Endothelial cell of umbilical vein (primary cell): ENCODE data around the gene C7orf33. TPM values are rescaled to one million over a fixed set of nuclear protein-coding genes. Genes with fewer than 3 reads are reported as not detected.

Source experiments
- BruUV-seq: library from RNA; stranded (reverse); fragments of 400-500 nt; replicated peaks from 2 replicates; lab custom pipeline; 2021; lab: Mats Ljungman, UMichigan
- CTCF ChIA-PET: fragments of 300-600, 350-600 bp; sonication (Branson Sonifier 250); formaldehyde crosslinking; loops from one replicate; lab custom pipeline; 2021; ENCODE audit warnings: antibody characterized with exemption, inconsistent platforms; lab: Charles Lee
- POLR2A ChIA-PET: fragments of 300-600, 350-600 bp; sonication (Branson Sonifier 250); formaldehyde crosslinking; loops from one replicate; lab custom pipeline; 2021; ENCODE audit warnings: antibody characterized with exemption, inconsistent platforms; lab: Charles Lee
- DNase-seq: peaks from one replicate; pipeline ENCODE4 v3.0.0-alpha.2; 2011; ENCODE audit warnings: low read depth, low spot score
- FAIRE-seq: peaks from 2 replicates; lab custom pipeline; 2011; peaks lifted over from hg19 to GRCh38; lab: Jason Lieb, UNC
- H2AFZ ChIP-seq: 2 replicates; pipeline ENCODE4 v1.6.0; 2012; ENCODE audit warnings: low read depth, low read length, control low read depth, inconsistent platforms
- H3K27ac ChIP-seq: 2 replicates; pipeline ENCODE4 v1.5.1; 2011; ENCODE audit warnings: low read depth, mild to moderate bottlenecking, control low read depth, low read length, moderate library complexity; ENCODE audit not compliant: insufficient read depth
- H3K27me3 ChIP-seq, 2 experiments: 2 replicates each; pipeline versions ENCODE4 v1.6.0 to v1.6.1; 2011; ENCODE audit warnings: low read length in 2 of 2, mixed read lengths in 1 of 2; ENCODE audit not compliant: control insufficient read depth in 2 of 2, insufficient read depth in 2 of 2
- H3K36me3 ChIP-seq, 2 experiments: 2 replicates in 1 of 2; 3 replicates in 1 of 2; pipeline ENCODE4 v1.5.1; 2011; ENCODE audit warnings: low read length in 2 of 2, mild to moderate bottlenecking in 1 of 2, moderate library complexity in 1 of 2; ENCODE audit not compliant: control insufficient read depth in 2 of 2, insufficient read depth in 2 of 2; ENCODE audit errors: extremely low read depth in 1 of 2
- H3K4me1 ChIP-seq: 3 replicates; pipeline ENCODE4 v1.5.1; 2011; ENCODE audit warnings: mild to moderate bottlenecking, low read length; ENCODE audit not compliant: control insufficient read depth, insufficient read depth; ENCODE audit errors: extremely low read depth
- H3K4me2 ChIP-seq: 2 replicates; pipeline ENCODE4 v1.6.1; 2011; ENCODE audit warnings: low read length, control low read depth, mixed read lengths; ENCODE audit not compliant: insufficient read depth
- H3K4me3 ChIP-seq, 3 experiments: fragments of 200-600 bp in 1 of 3; sonication (generic), shearing (Covaris generic) in 1 of 3; replicated peaks in 1 of 3; 2 replicates each; pipeline ENCODE4 v1.5.1; 2011 to 2016; ENCODE audit warnings: control low read depth in 3 of 3, low read length in 3 of 3, mild to moderate bottlenecking in 2 of 3, inconsistent platforms in 1 of 3, low read depth in 1 of 3, moderate library complexity in 1 of 3; ENCODE audit not compliant: insufficient read depth in 1 of 3
- H3K79me2 ChIP-seq: 2 replicates; pipeline ENCODE4 v1.6.0; 2012; ENCODE audit warnings: low read length, inconsistent platforms; ENCODE audit not compliant: control insufficient read depth, insufficient read depth
- H3K9ac ChIP-seq: replicated peaks from 2 replicates; pipeline ENCODE3; 2011; ENCODE audit warnings: low read length, control low read depth; ENCODE audit not compliant: insufficient read depth; ENCODE audit errors: extremely low read depth
- H3K9me1 ChIP-seq: replicated peaks from 3 replicates; pipeline ENCODE4 v1.6.0; 2011; ENCODE audit warnings: mild to moderate bottlenecking, low read length; ENCODE audit not compliant: control insufficient read depth, insufficient read depth; ENCODE audit errors: extremely low read depth
- H3K9me3 ChIP-seq: replicated peaks from 2 replicates; pipeline ENCODE4 v1.5.1; 2012; ENCODE audit warnings: low read length, inconsistent platforms; ENCODE audit not compliant: control insufficient read depth, insufficient read depth
- H4K20me1 ChIP-seq: replicated peaks from 2 replicates; pipeline ENCODE3; 2011; ENCODE audit warnings: mild to moderate bottlenecking, low read length; ENCODE audit not compliant: control insufficient read depth, insufficient read depth; ENCODE audit errors: extremely low read depth
- EZH2 ChIP-seq: IDR thresholded peaks from 2 replicates; pipeline ENCODE4 v1.6.1; 2012; ENCODE audit warnings: borderline replicate concordance, low read depth, mild to moderate bottlenecking, moderate library complexity, low read length, inconsistent platforms; ENCODE audit not compliant: severe bottlenecking
- FOS ChIP-seq: IDR thresholded peaks from 2 replicates; pipeline ENCODE4 v1.6.1; 2011; ENCODE audit warnings: mild to moderate bottlenecking, low read length, moderate library complexity, borderline replicate concordance; ENCODE audit not compliant: insufficient read depth
- GATA2 ChIP-seq: IDR thresholded peaks from 2 replicates; pipeline ENCODE4 v1.7.0; 2011; ENCODE audit warnings: low read depth, mild to moderate bottlenecking, moderate library complexity, mixed read lengths, low read length; ENCODE audit not compliant: insufficient read length, insufficient read depth
- JUN ChIP-seq: IDR thresholded peaks from 2 replicates; pipeline ENCODE4 v1.6.1; 2011; ENCODE audit warnings: borderline replicate concordance, low read depth; ENCODE audit not compliant: insufficient read length, insufficient read depth
- MYC ChIP-seq: IDR thresholded peaks from one replicate; pipeline ENCODE4 v1.6.1; 2011; ENCODE audit warnings: mild to moderate bottlenecking, low read depth, low read length
- POLR2A ChIP-seq: IDR thresholded peaks from 2 replicates; pipeline ENCODE4 v1.6.1; 2012; ENCODE audit warnings: low read depth, mild to moderate bottlenecking, control low read depth, low read length
- POLR2AphosphoS5 ChIP-seq: IDR thresholded peaks from 2 replicates; pipeline ENCODE4 v1.6.1; 2012; ENCODE audit warnings: low read depth, mild to moderate bottlenecking, control low read depth, low read length, moderate library complexity; ENCODE audit not compliant: insufficient read depth
- dilution Hi-C: fragments of 300-500 bp; cut with MboI; formaldehyde crosslinking; loops from one replicate; pipeline ENCODE4 v1.15.0; 2019; ENCODE audit warnings: low sequenced_read_pairs; ENCODE audit not compliant: extremely low pct_ligation_motif_present
- intact Hi-C: fragments of 100-400 bp; cut with micrococcal nuclease; formaldehyde crosslinking; loops from one replicate; pipeline ENCODE4 v1.10.0; 2022
- polyA plus RNA-seq, 4 experiments: library from polyadenylated mRNA; depleted of rRNA in 3 of 4; stranded (reverse) in 3 of 4; unstranded in 1 of 4; fragments of >200 nt; gene quantifications; 2 replicates each; pipeline versions ENCODE4 v1.2.1 to v1.2.3, GENCODE V29; 2011 to 2012; ENCODE audit warnings: missing spikeins in 1 of 4
- total RNA-seq: library from RNA; stranded (reverse); gene quantifications from 2 replicates; pipeline ENCODE4 v1.2.3, GENCODE V29; 2021
- TF ChIP-seq, protein P1 (sequence below), 2 donors: IDR thresholded peaks; 1 replicate in 1 of 2; 2 replicates in 1 of 2; pipeline ENCODE4 v1.5.1; 2011; ENCODE audit warnings: low read length in 2 of 2, mild to moderate bottlenecking in 2 of 2, moderate library complexity in 2 of 2, control low read depth in 1 of 2, inconsistent platforms in 1 of 2, low read depth in 1 of 2; ENCODE audit not compliant: insufficient read depth in 1 of 2; ENCODE audit errors: extremely low read depth in 1 of 2
- TF ChIP-seq, protein P2 (sequence below): IDR thresholded peaks from 2 replicates; pipeline ENCODE4 v1.6.1; 2011; ENCODE audit not compliant: insufficient read depth, insufficient read length

The C7orf33 gene
- total and polyA plus RNA-seq, 2 donors (not counting 3 experiments of a cell fraction or from before 2014, with no cell fraction given) = not detected

GRCh38 chr7:148609045-148609725, 18.6 kb downstream of the C7orf33 start:
- CTCF ChIA-PET = no interaction called here

DNA sequence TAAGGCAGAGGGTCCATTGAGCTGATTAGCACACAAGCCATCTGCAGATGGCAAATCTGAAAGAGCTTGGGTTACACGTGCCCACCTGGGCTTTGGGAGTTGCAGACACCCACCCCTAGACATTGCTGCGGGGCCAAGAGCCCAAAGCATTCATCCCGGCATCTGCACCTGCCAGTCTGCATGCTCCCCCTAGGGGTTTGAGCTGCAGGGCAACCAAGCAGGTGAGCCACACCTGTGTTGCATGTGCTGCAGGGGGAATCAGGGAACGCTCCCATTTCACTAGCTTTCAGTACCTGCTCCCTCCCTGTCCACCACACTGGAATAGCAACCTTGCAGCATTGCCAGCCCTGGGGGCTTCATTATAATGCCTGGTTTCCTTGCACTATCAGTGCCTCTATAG, 21.1 kb downstream of the C7orf33 start:
- Histone ChIP-seq H3K4me1 (no peaks in the 10 kb centered on the region), H3K9ac (no peak overlapping the region), H2AFZ (no peak overlapping the region), H3K27ac (no peak overlapping the region), H3K4me2 (no peak overlapping the region), H3K27me3 (no peaks in the 10 kb centered on the region), H3K79me2 (no peaks in the 10 kb centered on the region), H3K9me3 (no peaks in the 10 kb centered on the region), H4K20me1 (no peaks in the 10 kb centered on the region), H3K9me1 (no peaks in the 10 kb centered on the region), H3K36me3 (no peaks in the 10 kb centered on the region), H3K4me3 (no peak overlapping the region)
- dilution Hi-C loops (no loop called here), intact Hi-C loops (no loop called here)
- no peak for FAIRE-seq
- DNase-seq = no peak
- no peak for TF ChIP-seq FOS
- TF ChIP-seq POLR2A = no peak
- no peak for TF ChIP-seq POLR2AphosphoS5
- no peak for TF ChIP-seq GATA2
- TF ChIP-seq, protein P1, sequence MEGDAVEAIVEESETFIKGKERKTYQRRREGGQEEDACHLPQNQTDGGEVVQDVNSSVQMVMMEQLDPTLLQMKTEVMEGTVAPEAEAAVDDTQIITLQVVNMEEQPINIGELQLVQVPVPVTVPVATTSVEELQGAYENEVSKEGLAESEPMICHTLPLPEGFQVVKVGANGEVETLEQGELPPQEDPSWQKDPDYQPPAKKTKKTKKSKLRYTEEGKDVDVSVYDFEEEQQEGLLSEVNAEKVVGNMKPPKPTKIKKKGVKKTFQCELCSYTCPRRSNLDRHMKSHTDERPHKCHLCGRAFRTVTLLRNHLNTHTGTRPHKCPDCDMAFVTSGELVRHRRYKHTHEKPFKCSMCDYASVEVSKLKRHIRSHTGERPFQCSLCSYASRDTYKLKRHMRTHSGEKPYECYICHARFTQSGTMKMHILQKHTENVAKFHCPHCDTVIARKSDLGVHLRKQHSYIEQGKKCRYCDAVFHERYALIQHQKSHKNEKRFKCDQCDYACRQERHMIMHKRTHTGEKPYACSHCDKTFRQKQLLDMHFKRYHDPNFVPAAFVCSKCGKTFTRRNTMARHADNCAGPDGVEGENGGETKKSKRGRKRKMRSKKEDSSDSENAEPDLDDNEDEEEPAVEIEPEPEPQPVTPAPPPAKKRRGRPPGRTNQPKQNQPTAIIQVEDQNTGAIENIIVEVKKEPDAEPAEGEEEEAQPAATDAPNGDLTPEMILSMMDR (IDR thresholded peaks at IDR 0.05; ENCODE audit: extremely low read depth in 1 of 2, insufficient read depth in 1 of 2, low read depth in 1 of 2, low read length in 2 of 2) = no peak
- no peak for TF ChIP-seq MYC
- no peak for TF ChIP-seq EZH2
- TF ChIP-seq JUN = no peak
- TF ChIP-seq, protein P2, sequence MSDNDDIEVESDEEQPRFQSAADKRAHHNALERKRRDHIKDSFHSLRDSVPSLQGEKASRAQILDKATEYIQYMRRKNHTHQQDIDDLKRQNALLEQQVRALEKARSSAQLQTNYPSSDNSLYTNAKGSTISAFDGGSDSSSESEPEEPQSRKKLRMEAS = no peak
- CTCF ChIA-PET = no interaction called here
- POLR2A ChIA-PET = no interaction called here
- BruUV-seq = no TSS peak

More at GRCh38 chr7:148609045-148609725, 18.6 kb downstream of the C7orf33 start:
- TF ChIP-seq, protein P2 = no peak
- no peaks in the 10 kb centered on the region for H3K4me1 ChIP-seq
- BruUV-seq = no TSS peak
- intact Hi-C loops = no loop called here
- no peak overlapping the region for H2AFZ ChIP-seq
- no peak overlapping the region for H3K27ac ChIP-seq
- no peak overlapping the region for H3K9ac ChIP-seq
- no peak overlapping the region for H3K4me3 ChIP-seq
- no peaks in the 10 kb centered on the region for H3K9me1 ChIP-seq
- DNase-seq (no peak), FAIRE-seq (no peak)
- H3K9me3 ChIP-seq = no peaks in the 10 kb centered on the region
- peaks cover 0 to 2% of the 10 kb centered on the region in 2 experiments for H3K27me3 ChIP-seq
- dilution Hi-C loops = no loop called here
- H3K79me2 ChIP-seq = no peaks in the 10 kb centered on the region
- no peak overlapping the region for H3K4me2 ChIP-seq
- H3K36me3 ChIP-seq = no peaks in the 10 kb centered on the region
- POLR2A ChIA-PET = no interaction called here
- H4K20me1 ChIP-seq = no peaks in the 10 kb centered on the region
